ENCODE measurements around the gene UNC13D. TPM values are rescaled to one million over a fixed set of nuclear protein-coding genes. Genes with fewer than 3 reads are reported as not detected.

UNC13D gene
- total RNA-seq, 1 donor, result 0.86 TPM

DNA sequence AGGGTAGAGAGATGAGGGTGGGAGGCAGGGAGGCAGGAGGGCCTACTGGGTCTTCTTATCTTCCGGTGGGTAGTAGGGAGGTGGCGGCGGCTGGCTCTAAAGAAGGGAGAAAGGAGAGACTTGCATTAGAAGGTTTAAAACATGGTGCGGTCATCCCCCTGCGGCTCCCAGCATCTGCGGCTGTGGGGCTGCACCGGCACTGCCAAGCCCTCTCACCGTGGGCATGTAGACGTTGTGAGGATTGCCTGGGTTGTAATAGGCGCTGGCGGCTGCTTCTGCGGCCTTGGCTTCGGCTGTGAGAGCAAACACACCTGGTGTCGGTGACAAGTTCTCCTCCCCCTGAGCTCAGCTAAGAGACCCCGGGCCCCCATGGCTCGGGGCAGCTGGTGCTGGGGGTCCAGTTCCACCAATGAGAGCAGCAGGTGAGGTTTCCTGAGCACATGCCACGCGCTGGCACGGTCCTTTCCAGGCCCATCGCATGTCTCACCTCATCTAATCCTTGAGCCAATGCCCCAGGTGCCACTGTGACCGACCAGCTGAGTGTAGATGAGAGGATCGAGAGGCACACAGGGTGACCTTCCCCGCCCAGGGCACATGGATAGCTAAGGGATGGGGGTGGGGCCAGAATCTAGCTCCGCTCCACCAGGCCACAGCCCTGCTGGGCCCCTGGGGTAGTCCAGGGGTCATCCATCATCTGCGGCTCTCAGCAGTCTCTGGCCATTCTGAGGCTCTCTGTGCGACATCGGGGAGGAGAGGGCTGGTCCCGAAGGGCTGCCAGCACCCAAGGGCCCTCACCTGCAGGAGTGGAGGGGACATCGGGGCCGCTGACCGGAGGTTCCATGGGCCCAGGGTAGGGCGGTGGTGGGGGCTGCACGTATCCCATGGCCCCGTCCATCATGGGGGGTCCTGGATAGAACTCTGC, 2.7 kb upstream of the UNC13D start:
- TF ChIP-seq CTCF (IDR thresholded peaks at IDR 0.05; ENCODE audit: insufficient read depth, low read depth, low read length), result no peak

DNA sequence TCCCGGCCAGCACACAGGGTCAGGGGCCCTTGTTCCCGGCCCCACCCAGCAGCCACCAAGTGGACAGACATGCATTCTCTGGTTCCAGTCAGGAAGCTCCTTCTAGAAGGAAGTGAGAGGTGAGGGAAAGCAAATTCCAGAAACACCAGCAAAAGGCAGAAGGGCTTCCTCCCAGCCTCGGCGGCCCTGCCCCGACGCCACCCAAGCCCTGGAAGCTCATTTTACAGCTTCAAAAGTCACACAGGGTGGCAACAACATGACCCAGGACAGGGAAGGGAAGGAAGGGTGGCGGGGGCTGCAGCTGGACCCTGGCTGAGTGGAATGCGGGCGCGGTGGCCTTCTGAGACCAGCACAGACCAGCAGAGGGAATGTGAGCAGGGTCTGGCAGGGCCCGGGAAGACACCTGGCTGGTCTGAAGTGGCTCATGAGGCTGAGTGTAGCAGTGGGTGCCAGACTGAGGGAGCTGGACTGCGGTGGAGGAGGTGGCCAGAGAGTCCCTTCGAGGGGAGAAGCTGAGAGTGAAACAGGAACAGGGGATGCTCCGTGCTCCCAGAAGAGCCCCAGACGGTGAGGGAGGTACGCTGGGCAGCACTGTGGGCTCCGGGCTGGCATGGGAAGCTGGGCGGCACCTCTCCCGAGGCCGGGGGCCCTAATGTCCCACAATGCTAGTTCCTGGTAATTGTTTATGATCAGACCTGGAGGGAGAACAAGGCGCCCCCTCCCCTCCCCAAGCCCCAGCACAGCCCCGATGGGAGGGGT, 1.9 kb upstream of the UNC13D start:
- no peak for DNase-seq (ENCODE audit: low read depth)
- TF ChIP-seq CTCF (IDR thresholded peaks at IDR 0.05; ENCODE audit: insufficient read depth, low read depth, low read length), result no peak
- no peak overlapping the region for H3K4me3 ChIP-seq (ENCODE audit: low read depth, low read length)

More for the DNA sequence above, 2.7 kb upstream of the UNC13D start:
- no peak overlapping the region for H3K4me3 ChIP-seq (ENCODE audit: low read depth, low read length)
- DNase-seq (ENCODE audit: low read depth), result no peak

DNA sequence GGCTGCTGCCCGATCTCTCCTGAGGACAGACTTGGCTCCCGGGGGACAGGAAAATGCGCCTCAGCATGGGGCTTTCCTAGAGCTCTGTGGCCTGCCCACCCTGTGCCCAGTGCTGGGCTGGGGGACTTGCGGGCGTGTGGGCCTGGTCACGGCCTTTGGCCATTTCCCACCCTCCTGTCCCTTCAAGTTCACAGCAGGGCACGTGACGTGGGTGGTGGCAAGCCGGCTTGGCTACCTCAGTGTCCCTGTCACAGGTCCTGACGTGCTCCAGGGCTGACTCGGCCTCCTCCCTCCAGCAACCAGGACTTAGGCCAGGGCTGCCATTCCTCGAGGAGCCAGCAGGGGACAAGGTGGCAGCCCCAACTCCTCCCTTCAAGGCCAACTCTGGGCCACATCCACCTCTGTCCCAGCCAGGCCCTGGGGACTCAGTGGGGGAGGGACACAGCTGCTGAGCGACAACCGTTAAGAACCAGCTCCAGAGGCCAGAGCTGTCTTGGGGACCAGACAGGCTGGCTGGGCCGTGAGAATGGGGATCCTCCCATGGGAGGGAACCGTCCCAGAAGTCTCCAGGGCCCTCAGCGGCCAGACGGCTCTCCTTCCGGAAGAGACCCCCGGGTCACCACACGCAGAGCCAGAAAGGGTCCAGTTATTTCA, 981 bp upstream of the UNC13D start:
- no peak overlapping the region for H3K4me3 ChIP-seq (ENCODE audit: low read depth, low read length)
- DNase-seq (ENCODE audit: low read depth), result peak; percentile 65
- TF ChIP-seq CTCF (IDR thresholded peaks at IDR 0.05; ENCODE audit: insufficient read depth, low read depth, low read length), result peak; percentile 81

GRCh38 chr17:75844530-75845057, 390 bp upstream of the UNC13D start:
- DNase-seq (ENCODE audit: low read depth), result no peak
- peak overlapping the region; percentile 32 for H3K4me3 ChIP-seq (ENCODE audit: low read depth, low read length)
- TF ChIP-seq CTCF (IDR thresholded peaks at IDR 0.05; ENCODE audit: insufficient read depth, low read depth, low read length), result no peak

DNA sequence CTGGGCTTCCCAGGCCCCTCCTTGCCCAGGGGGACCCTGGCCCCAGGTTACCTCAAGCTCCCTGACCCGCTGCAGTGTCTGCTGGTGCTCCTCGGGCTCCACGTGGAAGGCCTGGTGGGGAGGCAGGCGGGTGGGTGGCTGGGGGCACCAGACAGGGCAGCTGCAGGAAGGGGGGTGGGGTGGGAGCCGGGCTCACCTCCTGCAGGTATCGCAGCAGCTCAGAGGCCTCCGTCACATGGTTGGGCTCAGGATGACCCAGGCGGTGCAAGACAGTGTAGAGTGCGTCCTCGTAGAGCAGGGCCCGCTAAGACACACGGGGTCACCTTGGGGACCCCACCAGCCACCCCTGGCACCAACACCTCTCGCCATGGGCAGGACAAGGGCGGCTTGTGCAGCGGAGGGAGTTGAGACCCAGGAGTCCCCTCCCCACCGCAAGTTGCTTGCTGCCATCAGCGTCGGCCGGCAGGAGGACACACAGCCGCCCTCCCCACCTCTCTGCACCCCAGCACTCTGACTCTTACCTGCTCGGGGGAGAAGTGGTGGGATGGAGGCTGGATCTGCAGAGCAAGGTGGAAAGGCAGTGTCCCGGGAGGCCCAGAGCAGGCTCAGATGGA, 1.1 kb downstream of the UNC13D start:
- no peak for TF ChIP-seq CTCF (IDR thresholded peaks at IDR 0.05; ENCODE audit: insufficient read depth, low read depth, low read length)
- H3K4me3 ChIP-seq (ENCODE audit: low read depth, low read length), result no peak overlapping the region
- DNase-seq (ENCODE audit: low read depth), result no peak

DNA sequence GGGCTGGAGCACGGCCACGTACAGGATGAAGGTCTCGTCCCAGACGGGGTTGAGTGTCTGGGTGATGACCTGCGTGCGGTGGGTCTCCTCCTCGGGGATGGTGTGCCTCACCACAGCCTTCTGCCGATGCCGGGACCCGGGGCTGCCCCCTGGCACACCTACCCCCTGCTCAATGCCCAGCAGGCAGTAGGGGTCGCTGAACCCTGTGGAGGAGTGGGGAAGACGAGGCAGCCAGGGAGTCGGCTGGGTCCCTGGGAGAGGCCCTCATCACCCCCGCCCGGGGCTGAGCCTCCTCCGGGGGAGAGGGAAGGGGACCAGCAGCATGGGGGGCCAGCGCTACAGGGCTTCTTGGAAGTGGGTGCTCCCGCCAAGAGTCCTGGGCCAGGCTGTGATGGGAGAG, 1.8 kb downstream of the UNC13D start:
- no peak for TF ChIP-seq CTCF (IDR thresholded peaks at IDR 0.05; ENCODE audit: insufficient read depth, low read depth, low read length)
- H3K4me3 ChIP-seq (ENCODE audit: low read depth, low read length), result no peak overlapping the region
- DNase-seq (ENCODE audit: low read depth), result no peak

Data from fibroblast of villous mesenchyme (primary cell).